Measurements from ENCODE around the gene DHRS4. TPM values are rescaled to one million over a fixed set of nuclear protein-coding genes. Genes with fewer than 3 reads are reported as not detected.

Gene DHRS4
- 42.8 to 50.0 TPM (median 43.6 TPM) in 5 replicates for total RNA-seq (2022; extraction: Qiagen RNA extraction)

DNA sequence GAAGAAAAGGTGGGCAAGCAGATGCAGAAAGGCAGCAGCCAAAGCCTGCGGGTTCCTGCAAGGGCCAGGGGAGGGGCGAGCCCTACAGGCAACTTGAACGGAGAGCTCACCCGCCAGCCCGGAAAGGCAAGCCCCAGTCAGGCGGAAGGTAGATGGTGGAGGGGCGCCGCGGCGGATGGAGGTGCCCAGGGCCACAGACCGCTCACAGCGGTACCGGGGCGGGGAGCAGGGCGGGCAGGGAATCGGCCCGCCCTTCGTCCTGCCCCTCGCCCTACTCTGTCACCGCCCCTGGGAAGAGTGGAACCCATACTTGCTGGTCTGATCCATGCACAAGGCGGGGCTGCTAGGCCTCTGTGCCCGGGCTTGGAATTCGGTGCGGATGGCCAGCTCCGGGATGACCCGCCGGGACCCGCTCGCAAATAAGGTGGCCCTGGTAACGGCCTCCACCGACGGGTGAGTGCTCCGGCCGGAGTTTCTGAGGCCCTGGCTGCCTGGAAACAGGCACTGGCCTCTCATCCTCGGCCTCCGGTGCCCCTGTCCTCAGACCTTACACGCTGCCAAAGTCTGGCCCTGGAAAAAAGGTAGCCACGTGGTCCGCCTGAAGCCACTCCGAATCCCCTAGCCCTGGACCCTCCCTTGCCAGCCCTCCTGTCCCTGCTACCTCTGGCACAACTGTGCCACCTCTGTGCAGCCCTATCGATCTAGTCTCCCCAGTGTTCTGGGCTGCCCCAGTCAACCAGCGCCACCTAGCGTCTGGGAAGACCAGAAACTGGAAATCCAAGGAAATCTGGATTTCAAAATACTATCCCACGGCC is at the start of gene DHRS4:
DHRS4 (plus strand) TSS at position 307 of the 815 bp plus-strand sequence; CDS start at position 326, 19 bp downstream.

DNA sequence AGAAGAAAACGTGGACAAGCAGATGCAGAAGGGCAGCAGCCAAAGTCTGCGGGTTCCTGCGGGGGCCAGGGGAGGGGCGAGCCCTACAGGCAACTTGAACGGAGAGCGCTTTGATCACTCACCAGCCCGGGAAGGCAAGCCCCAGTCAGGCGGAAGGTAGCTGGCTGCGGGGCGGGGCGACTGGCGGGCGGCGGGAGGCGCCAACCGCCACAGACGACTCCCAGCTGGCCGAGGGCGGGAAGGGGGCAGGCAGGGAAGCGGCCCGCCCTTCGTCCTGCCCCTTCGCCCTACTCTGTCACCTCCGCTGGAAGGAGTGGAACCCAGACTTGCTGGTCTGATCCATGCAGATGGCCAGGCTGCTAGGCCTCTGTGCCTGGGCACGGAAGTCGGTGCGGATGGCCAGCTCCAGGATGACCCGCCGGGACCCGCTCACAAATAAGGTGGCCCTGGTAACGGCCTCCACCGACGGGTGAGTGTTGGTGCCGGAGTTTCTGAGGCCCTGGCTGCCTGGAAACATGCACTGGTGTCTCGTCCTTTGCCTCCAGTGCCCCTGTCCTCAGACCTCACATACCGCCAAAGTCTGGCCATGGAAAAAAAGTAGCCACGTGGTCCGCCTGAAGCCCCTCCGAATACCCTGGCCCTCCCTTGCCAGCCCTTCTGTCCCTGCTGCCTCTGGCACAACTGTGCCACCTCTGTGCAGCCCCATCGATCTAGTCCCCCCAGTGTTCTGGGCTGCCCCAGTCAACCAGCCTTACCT is 35.2 kb downstream of the DHRS4 start, which contains the start of gene DHRS4L2:
DHRS4L2 (plus strand) TSS at position 323 of the 757 bp plus-strand sequence; CDS start at position 342, 19 bp downstream.

Other genes starting within 250 kb of the DHRS4 start
- 25.5 to 34.0 TPM (median 29.6 TPM) in 5 replicates for gene DHRS4L2, start 35.2 kb downstream of the DHRS4 start, total RNA-seq (2022; extraction: Qiagen RNA extraction)
- gene CARMIL3, start 98.2 kb downstream of the DHRS4 start, total RNA-seq (2022; extraction: Qiagen RNA extraction) = 0.35 to 0.74 TPM (median 0.53 TPM) in 5 replicates
- gene CPNE6, start 117.8 kb downstream of the DHRS4 start, total RNA-seq (2022; extraction: Qiagen RNA extraction) = not detected in 5 replicates
- gene PCK2, start 140.5 kb downstream of the DHRS4 start, total RNA-seq (2022; extraction: Qiagen RNA extraction) = 15.0 to 21.2 TPM (median 19.3 TPM) in 5 replicates
- 20.8 to 22.4 TPM (median 21.9 TPM) in 5 replicates for gene DCAF11, start 161.0 kb downstream of the DHRS4 start, total RNA-seq (2022; extraction: Qiagen RNA extraction)
- gene NRL, start 161.2 kb downstream of the DHRS4 start, total RNA-seq (2022; extraction: Qiagen RNA extraction) = 0.56 to 1.1 TPM (median 0.84 TPM) in 5 replicates
- gene FITM1, start 176.9 kb downstream of the DHRS4 start, total RNA-seq (2022; extraction: Qiagen RNA extraction) = 0.13 to 0.19 TPM in 2 of 5 replicates, not detected in the others
- gene PSME1, start 182.4 kb downstream of the DHRS4 start, total RNA-seq (2022; extraction: Qiagen RNA extraction) = 159 to 187 TPM (median 162 TPM) in 5 replicates
- gene EMC9, start 187.8 kb downstream of the DHRS4 start, total RNA-seq (2022; extraction: Qiagen RNA extraction) = 45.7 to 62.3 TPM (median 60.1 TPM) in 5 replicates
- gene PSME2, start 192.8 kb downstream of the DHRS4 start, total RNA-seq (2022; extraction: Qiagen RNA extraction) = 151 to 185 TPM (median 159 TPM) in 5 replicates
- gene RNF31, start 193.7 kb downstream of the DHRS4 start, total RNA-seq (2022; extraction: Qiagen RNA extraction) = 19.9 to 35.1 TPM (median 34.3 TPM) in 5 replicates
- 16.8 to 21.0 TPM (median 17.7 TPM) in 5 replicates for gene IRF9, start 207.5 kb downstream of the DHRS4 start, total RNA-seq (2022; extraction: Qiagen RNA extraction)
- 3.3 to 6.5 TPM (median 5.3 TPM) in 5 replicates for gene REC8, start 218.3 kb downstream of the DHRS4 start, total RNA-seq (2022; extraction: Qiagen RNA extraction)
- gene IPO4, start 235.0 kb downstream of the DHRS4 start, total RNA-seq (2022; extraction: Qiagen RNA extraction) = 72.5 to 89.6 TPM (median 84.6 TPM) in 5 replicates
- 58.4 to 64.8 TPM (median 63.8 TPM) in 5 replicates for gene TM9SF1, start 241.7 kb downstream of the DHRS4 start, total RNA-seq (2022; extraction: Qiagen RNA extraction)